GM12872 (cell line): Measurements from ENCODE around the gene PHF21A.

ENCODE experiments used
- CTCF ChIP-seq: IDR thresholded peaks from 3 replicates; pipeline ENCODE4 v1.5.1; 2011; ENCODE audit warnings: low read depth, mild to moderate bottlenecking, low read length, moderate library complexity; ENCODE audit not compliant: insufficient read depth

The PHF21A gene

GRCh38 chr11:45906096-45906682, 215.1 kb downstream of the PHF21A start:
- TF ChIP-seq CTCF, result no peak

GRCh38 chr11:45905095-45905494, 216.2 kb downstream of the PHF21A start:
- TF ChIP-seq CTCF, result no peak

GRCh38 chr11:45904309-45904915, 216.8 kb downstream of the PHF21A start:
- no peak for TF ChIP-seq CTCF

- no peak for TF ChIP-seq CTCF
Observed at GRCh38 chr11:45902452-45903380, 218.5 kb downstream of the PHF21A start.

- no peak for TF ChIP-seq CTCF
Observed at GRCh38 chr11:45901626-45902025, 219.6 kb downstream of the PHF21A start.

GRCh38 chr11:45900916-45901617, 220.2 kb downstream of the PHF21A start:
- TF ChIP-seq CTCF, result no peak
